ENCODE results near the gene HOOK1. TPM values are rescaled to one million over a fixed set of nuclear protein-coding genes. Genes with fewer than 3 reads are reported as not detected.

The HOOK1 gene
- polyA plus RNA-seq, 1 of the 3 experiments (the other 2 are of a cell fraction) = 0.35 TPM

DNA sequence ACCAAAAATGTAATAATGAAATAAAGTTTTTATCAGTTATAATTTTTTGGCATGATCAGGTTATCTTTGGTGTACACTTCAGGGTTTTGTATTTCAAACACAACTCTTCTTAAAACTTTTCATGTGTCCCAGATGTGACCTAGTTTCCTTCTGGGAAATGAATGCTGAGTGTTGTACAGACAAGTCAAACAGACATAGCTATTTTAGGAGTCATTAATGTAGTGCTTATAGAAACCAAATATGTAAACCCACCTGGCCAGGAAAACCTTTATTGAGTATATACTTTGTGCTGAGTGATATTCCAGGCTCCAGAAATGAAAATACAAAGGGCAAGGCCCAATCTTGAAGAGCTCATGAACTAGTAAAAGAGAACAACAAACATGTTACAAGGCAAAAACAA lies 25.9 kb upstream of the HOOK1 start:
- TF ChIP-seq, protein P1, sequence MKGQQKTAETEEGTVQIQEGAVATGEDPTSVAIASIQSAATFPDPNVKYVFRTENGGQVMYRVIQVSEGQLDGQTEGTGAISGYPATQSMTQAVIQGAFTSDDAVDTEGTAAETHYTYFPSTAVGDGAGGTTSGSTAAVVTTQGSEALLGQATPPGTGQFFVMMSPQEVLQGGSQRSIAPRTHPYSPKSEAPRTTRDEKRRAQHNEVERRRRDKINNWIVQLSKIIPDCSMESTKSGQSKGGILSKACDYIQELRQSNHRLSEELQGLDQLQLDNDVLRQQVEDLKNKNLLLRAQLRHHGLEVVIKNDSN (IDR thresholded peaks at IDR 0.05; ENCODE audit: borderline replicate concordance, low read depth) = no peak
- no peak for TF ChIP-seq FOSL2 (IDR thresholded peaks at IDR 0.05; ENCODE audit: borderline replicate concordance, low read depth)
- TF ChIP-seq RFX5 (IDR thresholded peaks at IDR 0.05; ENCODE audit: low read length) = no peak
- TF ChIP-seq ELF1 (IDR thresholded peaks at IDR 0.05) = no peak
- no peak for TF ChIP-seq TAF1 (IDR thresholded peaks at IDR 0.05; ENCODE audit: borderline replicate concordance, low read depth, low read length)
- TF ChIP-seq, protein P2, sequence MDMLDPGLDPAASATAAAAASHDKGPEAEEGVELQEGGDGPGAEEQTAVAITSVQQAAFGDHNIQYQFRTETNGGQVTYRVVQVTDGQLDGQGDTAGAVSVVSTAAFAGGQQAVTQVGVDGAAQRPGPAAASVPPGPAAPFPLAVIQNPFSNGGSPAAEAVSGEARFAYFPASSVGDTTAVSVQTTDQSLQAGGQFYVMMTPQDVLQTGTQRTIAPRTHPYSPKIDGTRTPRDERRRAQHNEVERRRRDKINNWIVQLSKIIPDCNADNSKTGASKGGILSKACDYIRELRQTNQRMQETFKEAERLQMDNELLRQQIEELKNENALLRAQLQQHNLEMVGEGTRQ (IDR thresholded peaks at IDR 0.05; ENCODE audit: borderline replicate concordance, low read depth, low read length) = no peak
- TF ChIP-seq FOXJ3 (CRISPR knock-in tag; IDR thresholded peaks at IDR 0.05) = no peak
- TF ChIP-seq TEAD4 (IDR thresholded peaks at IDR 0.05; ENCODE audit: borderline replicate concordance, insufficient read depth) = no peak
- TF ChIP-seq, protein P3, sequence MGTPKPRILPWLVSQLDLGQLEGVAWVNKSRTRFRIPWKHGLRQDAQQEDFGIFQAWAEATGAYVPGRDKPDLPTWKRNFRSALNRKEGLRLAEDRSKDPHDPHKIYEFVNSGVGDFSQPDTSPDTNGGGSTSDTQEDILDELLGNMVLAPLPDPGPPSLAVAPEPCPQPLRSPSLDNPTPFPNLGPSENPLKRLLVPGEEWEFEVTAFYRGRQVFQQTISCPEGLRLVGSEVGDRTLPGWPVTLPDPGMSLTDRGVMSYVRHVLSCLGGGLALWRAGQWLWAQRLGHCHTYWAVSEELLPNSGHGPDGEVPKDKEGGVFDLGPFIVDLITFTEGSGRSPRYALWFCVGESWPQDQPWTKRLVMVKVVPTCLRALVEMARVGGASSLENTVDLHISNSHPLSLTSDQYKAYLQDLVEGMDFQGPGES (IDR thresholded peaks at IDR 0.05; ENCODE audit: low read depth, low read length) = no peak
- no peak for TF ChIP-seq RAD21 (IDR thresholded peaks at IDR 0.05; ENCODE audit: low read length)
- no peak for TF ChIP-seq CHD2 (IDR thresholded peaks at IDR 0.05; ENCODE audit: low read length, partially characterized antibody)
- no peak for TF ChIP-seq GABPA (IDR thresholded peaks at IDR 0.05; ENCODE audit: low read depth)
- TF ChIP-seq, protein P4, sequence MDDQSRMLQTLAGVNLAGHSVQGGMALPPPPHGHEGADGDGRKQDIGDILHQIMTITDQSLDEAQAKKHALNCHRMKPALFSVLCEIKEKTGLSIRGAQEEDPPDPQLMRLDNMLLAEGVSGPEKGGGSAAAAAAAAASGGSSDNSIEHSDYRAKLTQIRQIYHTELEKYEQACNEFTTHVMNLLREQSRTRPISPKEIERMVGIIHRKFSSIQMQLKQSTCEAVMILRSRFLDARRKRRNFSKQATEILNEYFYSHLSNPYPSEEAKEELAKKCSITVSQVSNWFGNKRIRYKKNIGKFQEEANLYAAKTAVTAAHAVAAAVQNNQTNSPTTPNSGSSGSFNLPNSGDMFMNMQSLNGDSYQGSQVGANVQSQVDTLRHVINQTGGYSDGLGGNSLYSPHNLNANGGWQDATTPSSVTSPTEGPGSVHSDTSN (IDR thresholded peaks at IDR 0.05) = no peak
- no peak for TF ChIP-seq TCF12 (IDR thresholded peaks at IDR 0.05)
- TF ChIP-seq EZH2phosphoT487 (IDR thresholded peaks at IDR 0.05; ENCODE audit: borderline replicate concordance, low read depth) = no peak
- H4K20me1 ChIP-seq (ENCODE audit: insufficient read depth) = no peaks in the 10 kb centered on the region
- H3K9ac ChIP-seq = no peak overlapping the region
- no peaks in the 10 kb centered on the region for H3K4me1 ChIP-seq (ENCODE audit: control insufficient read depth in 1 of 2, insufficient read depth in 2 of 2, low read depth in 1 of 2, low read length in 1 of 2)
- no peak overlapping the region for H3K4me2 ChIP-seq
- ChIA-PET CTCF (no interaction called here), POLR2A (no interaction called here)
- no peak for DNase-seq
- H3K36me3 ChIP-seq (replicated peaks in 1 of 2; ENCODE audit: control insufficient read depth in 1 of 2, insufficient read depth in 2 of 2, low read length in 1 of 2) = no peaks in the 10 kb centered on the region
- H3K9me2 ChIP-seq = no peaks in the 10 kb centered on the region
- H3K9me3 ChIP-seq = no peaks in the 10 kb centered on the region
- H3K79me2 ChIP-seq (ENCODE audit: insufficient read depth) = no peaks in the 10 kb centered on the region
- no peak overlapping the region; a peak in 1 of 4 replicates for H3K27ac ChIP-seq (ENCODE audit: low read depth in 2 of 2, low read length in 1 of 2)
- H3K4me3 ChIP-seq (ENCODE audit: low read depth in 2 of 2, low read length in 1 of 2) = no peak overlapping the region
- no peak overlapping the region for H2AFZ ChIP-seq (ENCODE audit: low read depth)
- H3F3A ChIP-seq (replicated peaks; ENCODE audit: insufficient read depth) = no peaks in the 10 kb centered on the region
- no peaks in the 10 kb centered on the region for H3K27me3 ChIP-seq (ENCODE audit: insufficient read depth)

DNA sequence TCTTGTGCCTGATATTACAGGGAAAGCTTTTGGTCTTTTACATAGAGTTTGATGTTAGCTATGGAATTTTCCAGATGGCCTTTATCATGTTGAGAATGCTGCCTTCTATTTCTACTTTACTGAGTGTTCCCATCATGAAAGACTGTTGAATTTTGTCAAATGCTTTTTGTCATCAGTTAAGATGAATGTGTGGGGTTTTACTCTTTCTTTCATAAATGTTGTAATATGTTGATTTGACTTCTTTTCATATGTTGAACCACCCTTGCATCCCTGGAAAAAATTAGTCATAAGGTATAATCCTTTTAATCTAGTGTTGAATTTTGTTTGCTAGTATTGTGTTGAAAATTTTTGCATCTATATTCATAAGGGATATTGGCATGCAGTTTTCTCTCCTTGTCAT lies 16.1 kb upstream of the HOOK1 start:
- no peaks in the 10 kb centered on the region for H3K36me3 ChIP-seq (replicated peaks in 1 of 2; ENCODE audit: control insufficient read depth in 1 of 2, insufficient read depth in 2 of 2, low read length in 1 of 2)
- H3K4me3 ChIP-seq (ENCODE audit: low read depth in 2 of 2, low read length in 1 of 2) = no peak overlapping the region
- H3K4me1 ChIP-seq (ENCODE audit: control insufficient read depth in 1 of 2, insufficient read depth in 2 of 2, low read depth in 1 of 2, low read length in 1 of 2) = no peaks in the 10 kb centered on the region
- no peak overlapping the region for H2AFZ ChIP-seq (ENCODE audit: low read depth)
- no peak for TF ChIP-seq FOSL2 (IDR thresholded peaks at IDR 0.05; ENCODE audit: borderline replicate concordance, low read depth)
- TF ChIP-seq, protein P5, sequence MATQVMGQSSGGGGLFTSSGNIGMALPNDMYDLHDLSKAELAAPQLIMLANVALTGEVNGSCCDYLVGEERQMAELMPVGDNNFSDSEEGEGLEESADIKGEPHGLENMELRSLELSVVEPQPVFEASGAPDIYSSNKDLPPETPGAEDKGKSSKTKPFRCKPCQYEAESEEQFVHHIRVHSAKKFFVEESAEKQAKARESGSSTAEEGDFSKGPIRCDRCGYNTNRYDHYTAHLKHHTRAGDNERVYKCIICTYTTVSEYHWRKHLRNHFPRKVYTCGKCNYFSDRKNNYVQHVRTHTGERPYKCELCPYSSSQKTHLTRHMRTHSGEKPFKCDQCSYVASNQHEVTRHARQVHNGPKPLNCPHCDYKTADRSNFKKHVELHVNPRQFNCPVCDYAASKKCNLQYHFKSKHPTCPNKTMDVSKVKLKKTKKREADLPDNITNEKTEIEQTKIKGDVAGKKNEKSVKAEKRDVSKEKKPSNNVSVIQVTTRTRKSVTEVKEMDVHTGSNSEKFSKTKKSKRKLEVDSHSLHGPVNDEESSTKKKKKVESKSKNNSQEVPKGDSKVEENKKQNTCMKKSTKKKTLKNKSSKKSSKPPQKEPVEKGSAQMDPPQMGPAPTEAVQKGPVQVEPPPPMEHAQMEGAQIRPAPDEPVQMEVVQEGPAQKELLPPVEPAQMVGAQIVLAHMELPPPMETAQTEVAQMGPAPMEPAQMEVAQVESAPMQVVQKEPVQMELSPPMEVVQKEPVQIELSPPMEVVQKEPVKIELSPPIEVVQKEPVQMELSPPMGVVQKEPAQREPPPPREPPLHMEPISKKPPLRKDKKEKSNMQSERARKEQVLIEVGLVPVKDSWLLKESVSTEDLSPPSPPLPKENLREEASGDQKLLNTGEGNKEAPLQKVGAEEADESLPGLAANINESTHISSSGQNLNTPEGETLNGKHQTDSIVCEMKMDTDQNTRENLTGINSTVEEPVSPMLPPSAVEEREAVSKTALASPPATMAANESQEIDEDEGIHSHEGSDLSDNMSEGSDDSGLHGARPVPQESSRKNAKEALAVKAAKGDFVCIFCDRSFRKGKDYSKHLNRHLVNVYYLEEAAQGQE (IDR thresholded peaks at IDR 0.05; ENCODE audit: low read depth, low read length) = no peak
- TF ChIP-seq, protein P4 (IDR thresholded peaks at IDR 0.05) = no peak
- TF ChIP-seq TEAD4 (IDR thresholded peaks at IDR 0.05; ENCODE audit: borderline replicate concordance, insufficient read depth) = no peak
- no peak for TF ChIP-seq TCF12 (IDR thresholded peaks at IDR 0.05)
- TF ChIP-seq RAD21 (IDR thresholded peaks at IDR 0.05; ENCODE audit: low read length) = no peak
- no peak for TF ChIP-seq RCOR1 (IDR thresholded peaks at IDR 0.05; ENCODE audit: low read length)
- no peaks in the 10 kb centered on the region for H3K79me2 ChIP-seq (ENCODE audit: insufficient read depth)
- ChIA-PET POLR2A (no interaction called here), CTCF (no interaction called here)
- no peaks in the 10 kb centered on the region for H3K9me3 ChIP-seq
- no peaks in the 10 kb centered on the region for H3K27me3 ChIP-seq (ENCODE audit: insufficient read depth)
- H3K4me2 ChIP-seq = no peak overlapping the region
- DNase-seq = no peak
- no peaks in the 10 kb centered on the region for H3F3A ChIP-seq (replicated peaks; ENCODE audit: insufficient read depth)
- H3K9ac ChIP-seq = no peak overlapping the region
- no peaks in the 10 kb centered on the region for H3K9me2 ChIP-seq
- no peak overlapping the region for H3K27ac ChIP-seq (ENCODE audit: low read depth in 2 of 2, low read length in 1 of 2)
- H4K20me1 ChIP-seq (ENCODE audit: insufficient read depth) = no peaks in the 10 kb centered on the region

All from SK-N-SH (cell line).